GM12878 (cell line): ENCODE results near the gene PCDHGB1.

Experiments
- CEBPB ChIP-seq, 2 experiments: fragments of 150-350 bp in 1 of 2; IDR thresholded peaks; 2 replicates each; pipeline ENCODE4 v1.6.1; 2012 to 2014; ENCODE audit warnings: low read depth in 2 of 2, low read length in 2 of 2, borderline replicate concordance in 1 of 2, inconsistent platforms in 1 of 2
- GABPA ChIP-seq: IDR thresholded peaks from 2 replicates; pipeline ENCODE4 v1.6.1; 2014; ENCODE audit warnings: antibody characterized with exemption, low read depth, mild to moderate bottlenecking, inconsistent platforms
- HDAC2 ChIP-seq: fragments of 200-600 bp; sonication (generic); IDR thresholded peaks from 2 replicates; pipeline ENCODE4 v1.6.1; 2017
- JUNB ChIP-seq: IDR thresholded peaks from 2 replicates; pipeline ENCODE4 v1.6.1; 2016; ENCODE audit warnings: antibody characterized with exemption, mild to moderate bottlenecking
- POLR2A ChIP-seq: IDR thresholded peaks from 2 replicates; pipeline ENCODE4 v1.6.1; 2011; ENCODE audit warnings: low read depth, mild to moderate bottlenecking, low read length
- SP1 ChIP-seq: IDR thresholded peaks from one replicate; pipeline ENCODE4 v1.6.1; 2011; ENCODE audit warnings: low read depth, low read length
- SUPT20H ChIP-seq: IDR thresholded peaks from 2 replicates; pipeline ENCODE4 v1.6.1; 2011; ENCODE audit warnings: low read depth, mild to moderate bottlenecking, low read length, moderate library complexity, borderline replicate concordance; ENCODE audit not compliant: control insufficient read depth
- ZNF274 ChIP-seq: IDR thresholded peaks from one replicate; pipeline ENCODE4 v1.8.0; 2011; ENCODE audit not compliant: insufficient read length, insufficient read depth
- TF ChIP-seq, protein P1 (sequence below), 3 experiments: IDR thresholded peaks in 2 of 3; conservative IDR thresholded peaks in 1 of 3; 2 replicates each; pipeline ENCODE4 v1.5.1; 2011; ENCODE audit warnings: low read depth in 3 of 3, low read length in 3 of 3, mild to moderate bottlenecking in 3 of 3, control low read depth in 2 of 3, moderate library complexity in 2 of 3, inconsistent platforms in 1 of 3, mixed read lengths in 1 of 3; ENCODE audit not compliant: control insufficient read depth in 2 of 3, insufficient read depth in 1 of 3; ENCODE audit errors: extremely low read depth in 1 of 3
- TF ChIP-seq, protein P2 (sequence below): IDR thresholded peaks from 2 replicates; pipeline ENCODE4 v1.6.1; 2011; ENCODE audit warnings: borderline replicate concordance, low read depth, mild to moderate bottlenecking, moderate library complexity, mixed read lengths, low read length; ENCODE audit not compliant: insufficient read depth; ENCODE audit errors: extremely low read length
- TF ChIP-seq, protein P3 (sequence below): fragments of 450-650 bp; IDR thresholded peaks from 2 replicates; pipeline ENCODE4 v1.6.1; 2017; ENCODE audit warnings: mild to moderate bottlenecking, moderate library complexity
- TF ChIP-seq, protein P4 (sequence below): IDR thresholded peaks from 2 replicates; pipeline ENCODE4 v1.6.1; 2012; ENCODE audit warnings: mild to moderate bottlenecking, low read depth, low read length

DNA sequence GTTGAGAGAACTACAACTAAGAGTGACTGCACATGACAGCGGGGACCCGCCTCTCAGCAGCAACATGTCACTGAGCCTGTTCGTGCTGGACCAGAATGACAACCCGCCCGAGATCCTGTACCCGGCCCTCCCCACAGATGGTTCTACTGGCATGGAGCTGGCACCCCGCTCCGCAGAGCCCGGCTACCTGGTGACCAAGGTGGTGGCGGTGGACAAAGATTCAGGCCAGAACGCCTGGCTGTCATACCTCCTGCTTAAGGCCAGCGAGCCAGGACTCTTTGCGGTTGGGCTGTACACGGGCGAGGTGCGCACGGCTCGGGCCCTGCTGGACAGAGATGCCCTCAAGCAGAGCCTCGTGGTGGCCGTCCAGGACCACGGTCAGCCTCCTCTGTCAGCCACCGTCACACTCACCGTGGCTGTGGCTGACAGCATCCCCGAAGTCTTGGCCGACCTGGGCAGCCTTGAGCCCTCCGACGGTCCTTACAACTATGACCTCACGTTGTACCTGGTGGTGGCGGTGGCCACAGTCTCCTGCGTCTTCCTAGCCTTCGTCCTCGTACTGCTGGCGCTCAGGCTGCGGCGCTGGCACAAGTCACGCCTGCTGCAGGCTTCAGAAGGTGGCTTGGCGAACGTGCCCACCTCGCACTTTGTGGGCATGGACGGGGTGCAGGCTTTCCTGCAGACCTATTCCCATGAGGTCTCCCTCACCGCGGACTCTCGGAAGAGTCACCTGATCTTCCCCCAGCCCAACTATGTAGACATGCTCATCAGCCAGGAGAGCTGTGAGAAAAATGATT lies 34.8 kb downstream of the PCDHGB1 start:
- TF ChIP-seq, protein P1, sequence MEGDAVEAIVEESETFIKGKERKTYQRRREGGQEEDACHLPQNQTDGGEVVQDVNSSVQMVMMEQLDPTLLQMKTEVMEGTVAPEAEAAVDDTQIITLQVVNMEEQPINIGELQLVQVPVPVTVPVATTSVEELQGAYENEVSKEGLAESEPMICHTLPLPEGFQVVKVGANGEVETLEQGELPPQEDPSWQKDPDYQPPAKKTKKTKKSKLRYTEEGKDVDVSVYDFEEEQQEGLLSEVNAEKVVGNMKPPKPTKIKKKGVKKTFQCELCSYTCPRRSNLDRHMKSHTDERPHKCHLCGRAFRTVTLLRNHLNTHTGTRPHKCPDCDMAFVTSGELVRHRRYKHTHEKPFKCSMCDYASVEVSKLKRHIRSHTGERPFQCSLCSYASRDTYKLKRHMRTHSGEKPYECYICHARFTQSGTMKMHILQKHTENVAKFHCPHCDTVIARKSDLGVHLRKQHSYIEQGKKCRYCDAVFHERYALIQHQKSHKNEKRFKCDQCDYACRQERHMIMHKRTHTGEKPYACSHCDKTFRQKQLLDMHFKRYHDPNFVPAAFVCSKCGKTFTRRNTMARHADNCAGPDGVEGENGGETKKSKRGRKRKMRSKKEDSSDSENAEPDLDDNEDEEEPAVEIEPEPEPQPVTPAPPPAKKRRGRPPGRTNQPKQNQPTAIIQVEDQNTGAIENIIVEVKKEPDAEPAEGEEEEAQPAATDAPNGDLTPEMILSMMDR (IDR thresholded peaks at IDR 0.05 in 2 of 3, conservative IDR thresholded peaks at IDR 0.05 in 1 of 3; ENCODE audit: control insufficient read depth in 2 of 3, extremely low read depth in 1 of 3, insufficient read depth in 1 of 3, low read depth in 3 of 3, low read length in 3 of 3) = no peak
- TF ChIP-seq HDAC2 = no peak
- TF ChIP-seq, protein P2, sequence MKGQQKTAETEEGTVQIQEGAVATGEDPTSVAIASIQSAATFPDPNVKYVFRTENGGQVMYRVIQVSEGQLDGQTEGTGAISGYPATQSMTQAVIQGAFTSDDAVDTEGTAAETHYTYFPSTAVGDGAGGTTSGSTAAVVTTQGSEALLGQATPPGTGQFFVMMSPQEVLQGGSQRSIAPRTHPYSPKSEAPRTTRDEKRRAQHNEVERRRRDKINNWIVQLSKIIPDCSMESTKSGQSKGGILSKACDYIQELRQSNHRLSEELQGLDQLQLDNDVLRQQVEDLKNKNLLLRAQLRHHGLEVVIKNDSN = no peak
- TF ChIP-seq ZNF274 = no peak
- TF ChIP-seq POLR2A = no peak
- no peak for TF ChIP-seq SP1
- TF ChIP-seq, protein P3, sequence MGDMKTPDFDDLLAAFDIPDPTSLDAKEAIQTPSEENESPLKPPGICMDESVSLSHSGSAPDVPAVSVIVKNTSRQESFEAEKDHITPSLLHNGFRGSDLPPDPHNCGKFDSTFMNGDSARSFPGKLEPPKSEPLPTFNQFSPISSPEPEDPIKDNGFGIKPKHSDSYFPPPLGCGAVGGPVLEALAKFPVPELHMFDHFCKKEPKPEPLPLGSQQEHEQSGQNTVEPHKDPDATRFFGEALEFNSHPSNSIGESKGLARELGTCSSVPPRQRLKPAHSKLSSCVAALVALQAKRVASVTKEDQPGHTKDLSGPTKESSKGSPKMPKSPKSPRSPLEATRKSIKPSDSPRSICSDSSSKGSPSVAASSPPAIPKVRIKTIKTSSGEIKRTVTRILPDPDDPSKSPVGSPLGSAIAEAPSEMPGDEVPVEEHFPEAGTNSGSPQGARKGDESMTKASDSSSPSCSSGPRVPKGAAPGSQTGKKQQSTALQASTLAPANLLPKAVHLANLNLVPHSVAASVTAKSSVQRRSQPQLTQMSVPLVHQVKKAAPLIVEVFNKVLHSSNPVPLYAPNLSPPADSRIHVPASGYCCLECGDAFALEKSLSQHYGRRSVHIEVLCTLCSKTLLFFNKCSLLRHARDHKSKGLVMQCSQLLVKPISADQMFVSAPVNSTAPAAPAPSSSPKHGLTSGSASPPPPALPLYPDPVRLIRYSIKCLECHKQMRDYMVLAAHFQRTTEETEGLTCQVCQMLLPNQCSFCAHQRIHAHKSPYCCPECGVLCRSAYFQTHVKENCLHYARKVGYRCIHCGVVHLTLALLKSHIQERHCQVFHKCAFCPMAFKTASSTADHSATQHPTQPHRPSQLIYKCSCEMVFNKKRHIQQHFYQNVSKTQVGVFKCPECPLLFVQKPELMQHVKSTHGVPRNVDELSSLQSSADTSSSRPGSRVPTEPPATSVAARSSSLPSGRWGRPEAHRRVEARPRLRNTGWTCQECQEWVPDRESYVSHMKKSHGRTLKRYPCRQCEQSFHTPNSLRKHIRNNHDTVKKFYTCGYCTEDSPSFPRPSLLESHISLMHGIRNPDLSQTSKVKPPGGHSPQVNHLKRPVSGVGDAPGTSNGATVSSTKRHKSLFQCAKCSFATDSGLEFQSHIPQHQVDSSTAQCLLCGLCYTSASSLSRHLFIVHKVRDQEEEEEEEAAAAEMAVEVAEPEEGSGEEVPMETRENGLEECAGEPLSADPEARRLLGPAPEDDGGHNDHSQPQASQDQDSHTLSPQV = no peak
- no peak for TF ChIP-seq SUPT20H
- no peak for TF ChIP-seq GABPA
- TF ChIP-seq CEBPB (IDR thresholded peaks at IDR 0.05; ENCODE audit: borderline replicate concordance in 1 of 2, low read depth in 2 of 2, low read length in 2 of 2) = no peak
- no peak for TF ChIP-seq JUNB
- TF ChIP-seq, protein P4, sequence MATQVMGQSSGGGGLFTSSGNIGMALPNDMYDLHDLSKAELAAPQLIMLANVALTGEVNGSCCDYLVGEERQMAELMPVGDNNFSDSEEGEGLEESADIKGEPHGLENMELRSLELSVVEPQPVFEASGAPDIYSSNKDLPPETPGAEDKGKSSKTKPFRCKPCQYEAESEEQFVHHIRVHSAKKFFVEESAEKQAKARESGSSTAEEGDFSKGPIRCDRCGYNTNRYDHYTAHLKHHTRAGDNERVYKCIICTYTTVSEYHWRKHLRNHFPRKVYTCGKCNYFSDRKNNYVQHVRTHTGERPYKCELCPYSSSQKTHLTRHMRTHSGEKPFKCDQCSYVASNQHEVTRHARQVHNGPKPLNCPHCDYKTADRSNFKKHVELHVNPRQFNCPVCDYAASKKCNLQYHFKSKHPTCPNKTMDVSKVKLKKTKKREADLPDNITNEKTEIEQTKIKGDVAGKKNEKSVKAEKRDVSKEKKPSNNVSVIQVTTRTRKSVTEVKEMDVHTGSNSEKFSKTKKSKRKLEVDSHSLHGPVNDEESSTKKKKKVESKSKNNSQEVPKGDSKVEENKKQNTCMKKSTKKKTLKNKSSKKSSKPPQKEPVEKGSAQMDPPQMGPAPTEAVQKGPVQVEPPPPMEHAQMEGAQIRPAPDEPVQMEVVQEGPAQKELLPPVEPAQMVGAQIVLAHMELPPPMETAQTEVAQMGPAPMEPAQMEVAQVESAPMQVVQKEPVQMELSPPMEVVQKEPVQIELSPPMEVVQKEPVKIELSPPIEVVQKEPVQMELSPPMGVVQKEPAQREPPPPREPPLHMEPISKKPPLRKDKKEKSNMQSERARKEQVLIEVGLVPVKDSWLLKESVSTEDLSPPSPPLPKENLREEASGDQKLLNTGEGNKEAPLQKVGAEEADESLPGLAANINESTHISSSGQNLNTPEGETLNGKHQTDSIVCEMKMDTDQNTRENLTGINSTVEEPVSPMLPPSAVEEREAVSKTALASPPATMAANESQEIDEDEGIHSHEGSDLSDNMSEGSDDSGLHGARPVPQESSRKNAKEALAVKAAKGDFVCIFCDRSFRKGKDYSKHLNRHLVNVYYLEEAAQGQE = no peak
